ENCODE results near the gene FNIP1.

FNIP1 gene

GRCh38 chr5:131611064-131611381, 185.8 kb downstream of the FNIP1 start:
- H3K27ac ChIP-seq: no peak overlapping the region
- TF ChIP-seq, protein P1, sequence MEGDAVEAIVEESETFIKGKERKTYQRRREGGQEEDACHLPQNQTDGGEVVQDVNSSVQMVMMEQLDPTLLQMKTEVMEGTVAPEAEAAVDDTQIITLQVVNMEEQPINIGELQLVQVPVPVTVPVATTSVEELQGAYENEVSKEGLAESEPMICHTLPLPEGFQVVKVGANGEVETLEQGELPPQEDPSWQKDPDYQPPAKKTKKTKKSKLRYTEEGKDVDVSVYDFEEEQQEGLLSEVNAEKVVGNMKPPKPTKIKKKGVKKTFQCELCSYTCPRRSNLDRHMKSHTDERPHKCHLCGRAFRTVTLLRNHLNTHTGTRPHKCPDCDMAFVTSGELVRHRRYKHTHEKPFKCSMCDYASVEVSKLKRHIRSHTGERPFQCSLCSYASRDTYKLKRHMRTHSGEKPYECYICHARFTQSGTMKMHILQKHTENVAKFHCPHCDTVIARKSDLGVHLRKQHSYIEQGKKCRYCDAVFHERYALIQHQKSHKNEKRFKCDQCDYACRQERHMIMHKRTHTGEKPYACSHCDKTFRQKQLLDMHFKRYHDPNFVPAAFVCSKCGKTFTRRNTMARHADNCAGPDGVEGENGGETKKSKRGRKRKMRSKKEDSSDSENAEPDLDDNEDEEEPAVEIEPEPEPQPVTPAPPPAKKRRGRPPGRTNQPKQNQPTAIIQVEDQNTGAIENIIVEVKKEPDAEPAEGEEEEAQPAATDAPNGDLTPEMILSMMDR (conservative IDR thresholded peaks at IDR 0.05): no peak
- no peak for TF ChIP-seq ZFX (IDR thresholded peaks at IDR 0.05)

DNA sequence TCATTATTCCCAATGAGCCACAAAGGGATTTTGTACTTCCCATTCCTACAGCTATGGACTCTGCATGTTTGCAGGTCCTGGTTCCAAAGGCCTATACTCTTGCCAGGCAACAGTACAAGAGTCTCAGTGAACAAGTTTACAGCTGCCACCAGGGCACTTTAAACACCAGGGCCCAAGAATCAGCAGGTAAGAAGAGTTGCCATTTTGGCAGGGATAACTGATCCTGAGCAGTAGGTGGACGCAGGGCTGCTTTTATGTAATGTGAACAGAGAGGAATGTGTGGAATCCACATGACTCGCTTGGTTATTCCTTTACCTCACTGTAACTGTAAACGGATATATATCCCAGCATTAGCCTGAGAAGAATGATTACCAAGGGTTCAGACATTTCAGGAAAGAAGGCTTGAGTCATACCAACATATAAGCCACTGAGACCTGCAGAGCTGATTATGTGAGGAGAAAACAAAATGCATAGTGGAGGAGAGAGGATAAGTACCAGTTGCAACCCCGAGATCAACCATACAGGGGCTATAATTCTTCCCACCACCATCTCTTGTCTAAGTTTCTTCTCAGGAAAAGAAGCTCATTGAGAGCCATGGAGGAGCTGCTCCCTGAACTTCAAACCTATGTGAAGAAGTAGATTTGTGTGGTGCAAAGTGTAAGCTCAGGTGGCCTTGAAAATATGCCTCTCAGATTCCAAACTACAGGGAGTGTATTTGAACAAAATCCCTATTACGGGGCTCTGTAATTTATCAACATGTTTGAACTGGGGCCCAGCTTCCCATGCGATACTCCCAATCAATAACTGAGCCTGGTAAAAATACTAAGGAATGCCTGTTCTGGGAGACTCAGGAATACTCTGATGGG, 186.4 kb downstream of the FNIP1 start:
- H3K27ac ChIP-seq: no peak overlapping the region
- TF ChIP-seq, protein P1 (conservative IDR thresholded peaks at IDR 0.05): no peak
- no peak for TF ChIP-seq ZFX (IDR thresholded peaks at IDR 0.05)

GRCh38 chr5:131609774-131610173, 187.0 kb downstream of the FNIP1 start:
- H3K27ac ChIP-seq: no peak overlapping the region

DNA sequence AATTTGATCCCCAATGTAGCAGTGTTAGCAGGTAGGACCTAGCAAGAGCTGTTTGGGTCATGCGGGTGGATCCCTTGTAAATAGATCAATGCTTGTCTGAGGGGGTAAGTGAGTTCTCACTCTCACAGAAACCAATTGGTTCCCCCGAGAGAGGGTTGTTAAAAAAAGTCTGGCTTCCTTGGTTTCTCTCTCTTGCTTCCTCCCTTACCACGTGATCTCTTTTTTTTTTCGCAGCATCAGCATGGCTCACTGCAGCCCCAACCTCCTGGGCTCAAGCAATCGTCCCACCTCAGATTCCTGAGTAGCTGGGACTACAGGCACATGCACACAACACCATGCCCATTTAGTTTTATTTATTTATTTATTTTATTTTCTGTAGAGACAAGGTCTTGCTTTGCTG, 188.2 kb downstream of the FNIP1 start:
- no peak overlapping the region for H3K27ac ChIP-seq
- TF ChIP-seq ZFX (IDR thresholded peaks at IDR 0.05): no peak
- TF ChIP-seq, protein P1 (conservative IDR thresholded peaks at IDR 0.05): no peak

More at GRCh38 chr5:131609774-131610173, 187.0 kb downstream of the FNIP1 start:
- TF ChIP-seq, protein P1 (conservative IDR thresholded peaks at IDR 0.05): no peak
- TF ChIP-seq ZFX (IDR thresholded peaks at IDR 0.05): no peak

GRCh38 chr5:131607903-131608540, 188.8 kb downstream of the FNIP1 start:
- TF ChIP-seq, protein P1 (conservative IDR thresholded peaks at IDR 0.05): no peak
- no peak for TF ChIP-seq ZFX (IDR thresholded peaks at IDR 0.05)
- no peak overlapping the region for H3K27ac ChIP-seq

DNA sequence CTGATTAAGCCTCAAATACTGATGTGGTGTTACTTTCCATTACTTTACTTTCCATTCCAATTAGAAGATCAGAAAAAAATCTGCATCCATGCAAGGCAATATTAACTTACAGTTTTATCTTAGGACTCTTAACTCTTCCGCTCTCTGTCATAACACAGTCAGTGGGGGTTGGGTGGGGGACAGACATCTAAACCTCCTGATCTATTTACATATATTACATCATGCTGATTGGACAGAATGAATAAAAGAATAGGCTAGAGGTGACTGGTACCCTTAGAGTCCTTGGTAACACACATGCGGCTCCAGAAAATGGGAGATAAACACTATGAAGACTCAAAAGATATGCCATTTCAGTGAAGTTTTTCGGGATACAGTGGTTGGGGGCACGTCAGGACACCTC, 189.4 kb downstream of the FNIP1 start:
- H3K27ac ChIP-seq: no peak overlapping the region

DNA sequence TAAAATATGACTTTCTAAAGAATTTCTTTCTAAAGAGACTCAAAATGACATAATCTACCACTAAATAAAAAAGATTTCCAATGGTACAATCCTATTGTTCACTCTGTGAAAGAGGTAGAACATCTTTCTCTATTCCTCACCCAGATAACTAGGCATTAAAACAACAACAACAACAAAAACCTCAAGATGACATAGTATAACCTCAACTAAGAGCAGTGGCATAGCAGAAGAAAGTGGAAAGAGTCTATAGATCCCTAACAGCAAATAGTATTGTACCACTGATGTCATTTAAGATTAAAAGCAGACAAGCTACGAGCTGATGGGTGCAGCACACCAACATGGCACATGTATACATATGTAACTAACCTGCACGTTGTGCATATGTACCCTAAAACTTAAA, 191.7 kb downstream of the FNIP1 start:
- no peak overlapping the region for H3K27ac ChIP-seq
- TF ChIP-seq, protein P1 (conservative IDR thresholded peaks at IDR 0.05): no peak
- TF ChIP-seq ZFX (IDR thresholded peaks at IDR 0.05): no peak

More for the DNA sequence above, 189.4 kb downstream of the FNIP1 start:
- TF ChIP-seq ZFX (IDR thresholded peaks at IDR 0.05): no peak
- TF ChIP-seq, protein P1 (conservative IDR thresholded peaks at IDR 0.05): no peak

Measured in C4-2B (cell line).